HepG2 (cell line): ENCODE data around the gene SYCE3. TPM values are rescaled to one million over a fixed set of nuclear protein-coding genes. Genes with fewer than 3 reads are reported as not detected.

Experiments
- ADNP ChIP-seq: sonication (generic); formaldehyde crosslinking; IDR thresholded peaks from 2 replicates; pipeline ENCODE4 v1.4.0; 2020; ENCODE audit warnings: missing genetic modification reagents
- CC2D1A ChIP-seq: sonication (generic); formaldehyde crosslinking; IDR thresholded peaks from 2 replicates; pipeline ENCODE4 v1.8.1; 2023; ENCODE audit warnings: mild to moderate bottlenecking, missing genetic modification reagents
- ELF1 ChIP-seq: sonication (generic); formaldehyde crosslinking; IDR thresholded peaks from 2 replicates; pipeline ENCODE4 v1.4.0; 2020; ENCODE audit warnings: missing genetic modification reagents
- HMG20B ChIP-seq: conservative IDR thresholded peaks from 2 replicates; pipeline ENCODE4 v1.6.1; 2016; ENCODE audit warnings: missing genetic modification reagents, missing compliant biosample characterization
- HMGXB4 ChIP-seq, 2 experiments: sonication (generic) in 1 of 2; formaldehyde crosslinking in 1 of 2; IDR thresholded peaks; 2 replicates each; pipeline versions ENCODE4 v1.4.0 to v1.6.1; 2018 to 2020; ENCODE audit warnings: missing genetic modification reagents in 2 of 2, borderline replicate concordance in 1 of 2, low read depth in 1 of 2, mild to moderate bottlenecking in 1 of 2, missing biosample characterization in 1 of 2
- HNRNPUL1 ChIP-seq: fragments of 200-400 bp; formaldehyde crosslinking; IDR thresholded peaks from 2 replicates; pipeline ENCODE4 v1.6.1; 2017; ENCODE audit warnings: low read depth, mild to moderate bottlenecking, low read length, moderate library complexity
- KMT2A ChIP-seq: sonication (generic); formaldehyde crosslinking; IDR thresholded peaks from 2 replicates; pipeline ENCODE4 v1.4.0; 2020; ENCODE audit warnings: missing genetic modification reagents
- MAFF ChIP-seq: IDR thresholded peaks from 2 replicates; pipeline ENCODE4 v1.6.1; 2011; ENCODE audit warnings: low read depth, low read length, improper control_type of control experiment
- MBD4 ChIP-seq: IDR thresholded peaks from 2 replicates; pipeline ENCODE4 v1.6.1; 2012; ENCODE audit warnings: low read length, inconsistent platforms, borderline replicate concordance
- MBNL3 ChIP-seq: fragments of 250-450 bp; sonication (Bioruptor Pico); conservative IDR thresholded peaks from 2 replicates; pipeline ENCODE4 v1.8.0; 2022; ENCODE audit warnings: mild to moderate bottlenecking, inconsistent platforms
- MEIS2 ChIP-seq: sonication (generic); formaldehyde crosslinking; IDR thresholded peaks from 2 replicates; pipeline ENCODE4 v1.9.0; 2021; ENCODE audit warnings: mild to moderate bottlenecking, missing genetic modification reagents
- NFRKB ChIP-seq: fragments of 450-650 bp; IDR thresholded peaks from 2 replicates; pipeline ENCODE4 v1.6.1; 2017
- PCBP2 ChIP-seq: fragments of 200-400 bp; formaldehyde crosslinking; optimal IDR thresholded peaks from 2 replicates; pipeline ENCODE3; 2018; ENCODE audit warnings: low read length, low read depth; ENCODE audit not compliant: poor library complexity, severe bottlenecking
- PHF21A ChIP-seq: sonication (generic); formaldehyde crosslinking; IDR thresholded peaks from 2 replicates; pipeline ENCODE4 v1.5.0; 2020; ENCODE audit warnings: mild to moderate bottlenecking, missing genetic modification reagents
- RCOR2 ChIP-seq: IDR thresholded peaks from 2 replicates; pipeline ENCODE4 v1.6.1; 2016; ENCODE audit warnings: missing biosample characterization, missing genetic modification reagents
- REXO4 ChIP-seq: sonication (generic); formaldehyde crosslinking; IDR thresholded peaks from 2 replicates; pipeline ENCODE4 v1.8.0; 2022; ENCODE audit warnings: missing genetic modification reagents, mild to moderate bottlenecking, borderline replicate concordance
- SRSF1 ChIP-seq: fragments of 200-400 bp; formaldehyde crosslinking; optimal IDR thresholded peaks from 2 replicates; pipeline ENCODE3; 2017; ENCODE audit warnings: mild to moderate bottlenecking, low read depth, low read length, moderate library complexity
- STAT5B ChIP-seq: sonication (generic); formaldehyde crosslinking; IDR thresholded peaks from 2 replicates; pipeline ENCODE4 v1.4.0; 2020; ENCODE audit warnings: missing genetic modification reagents
- TP53 ChIP-seq: sonication (generic); formaldehyde crosslinking; conservative IDR thresholded peaks from 2 replicates; pipeline ENCODE4 v1.4.0; 2020; ENCODE audit warnings: missing genetic modification reagents
- U2AF2 ChIP-seq: fragments of 200-400 bp; formaldehyde crosslinking; IDR thresholded peaks from 2 replicates; pipeline ENCODE4 v1.6.1; 2017; ENCODE audit warnings: low read depth, mild to moderate bottlenecking, low read length
- ZBTB26 ChIP-seq: IDR thresholded peaks from 2 replicates; pipeline ENCODE4 v1.6.1; 2016; ENCODE audit warnings: missing compliant biosample characterization, missing genetic modification reagents, borderline replicate concordance
- ZNF121 ChIP-seq: sonication (generic); formaldehyde crosslinking; IDR thresholded peaks from 2 replicates; pipeline ENCODE4 v1.5.0; 2020; ENCODE audit warnings: mild to moderate bottlenecking, missing genetic modification reagents
- ZNF18 ChIP-seq: sonication (generic); formaldehyde crosslinking; IDR thresholded peaks from 2 replicates; pipeline ENCODE4 v1.8.0; 2022; ENCODE audit warnings: mild to moderate bottlenecking, missing genetic modification reagents; ENCODE audit not compliant: insufficient replicate concordance
- ZNF20 ChIP-seq: sonication (generic); formaldehyde crosslinking; IDR thresholded peaks from 2 replicates; pipeline ENCODE4 v1.4.0; 2020; ENCODE audit warnings: mild to moderate bottlenecking, moderate library complexity, missing genetic modification reagents
- ZNF251 ChIP-seq: sonication (generic); formaldehyde crosslinking; IDR thresholded peaks from 2 replicates; pipeline ENCODE4 v1.9.0; 2021; ENCODE audit warnings: mild to moderate bottlenecking, missing genetic modification reagents
- ZNF350 ChIP-seq: sonication (generic); formaldehyde crosslinking; IDR thresholded peaks from 2 replicates; pipeline ENCODE4 v1.4.0; 2020; ENCODE audit warnings: mild to moderate bottlenecking, low read depth, missing genetic modification reagents, borderline replicate concordance
- ZNF558 ChIP-seq: sonication (generic); formaldehyde crosslinking; IDR thresholded peaks from 2 replicates; pipeline ENCODE4 v1.9.0; 2022; ENCODE audit warnings: mild to moderate bottlenecking, missing genetic modification reagents, borderline replicate concordance
- ZNF577 ChIP-seq: sonication (generic); formaldehyde crosslinking; IDR thresholded peaks from 2 replicates; pipeline ENCODE4 v1.4.0; 2020; ENCODE audit warnings: mild to moderate bottlenecking, low read depth, missing genetic modification reagents, borderline replicate concordance
- ZNF709 ChIP-seq: sonication (generic); formaldehyde crosslinking; IDR thresholded peaks from 2 replicates; pipeline ENCODE4 v1.5.0; 2020; ENCODE audit warnings: mild to moderate bottlenecking, missing genetic modification reagents
- ZNF761 ChIP-seq: sonication (generic); formaldehyde crosslinking; conservative IDR thresholded peaks from 2 replicates; pipeline ENCODE4 v1.4.0; 2020; ENCODE audit warnings: mild to moderate bottlenecking, missing genetic modification reagents
- polyA plus RNA-seq, 8 experiments: library from polyadenylated mRNA; depleted of rRNA in 3 of 8; stranded (reverse) in 7 of 8; unstranded in 1 of 8; fragments of >200 nt; fragmentation: Illumina TruSeq in 4 of 8; extraction: Trizol in 4 of 8; gene quantifications; 2 replicates each; pipeline versions ENCODE4 v1.2.1 to v1.2.3, GENCODE V29; 2011 to 2016; ENCODE audit warnings: low read depth in 4 of 8, missing spikeins in 1 of 8, mixed read lengths in 1 of 8; ENCODE audit not compliant: insufficient read depth in 1 of 8
- total RNA-seq, 5 experiments: library from RNA; depleted of rRNA; stranded (reverse); fragments of >200 nt; fragmentation: Illumina TruSeq; extraction: Trizol; gene quantifications; 2 replicates each; pipeline ENCODE4 v1.2.3, GENCODE V29; 2016; ENCODE audit warnings: low read depth in 1 of 5

SYCE3 gene
- total and polyA plus RNA-seq, 2 of the 13 experiments (the other 11 are each of a cell fraction or from before 2014, with no cell fraction given) = not detected

DNA sequence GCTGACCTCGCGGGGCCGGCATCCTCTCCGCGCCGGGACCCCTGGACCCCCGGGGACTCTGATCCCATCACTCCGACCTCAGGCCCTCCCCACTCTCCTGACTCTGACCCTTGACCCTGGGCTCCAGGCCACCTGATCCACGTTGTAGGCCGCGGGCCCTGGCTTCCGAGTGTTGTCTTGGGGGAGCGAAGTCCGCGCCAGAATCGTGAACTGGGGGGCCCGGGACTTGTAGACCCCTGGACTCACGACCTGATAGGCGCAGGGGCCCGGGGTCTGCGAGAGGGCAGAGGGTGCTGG is 32.2 kb downstream of the SYCE3 start (continued):
- TF ChIP-seq MBD4 (no peak), ZNF20 (CRISPR knock-in tag) (0 out of 2 replicates have a peak, but pooled peaks have one; percentile 45), ADNP (CRISPR knock-in tag) (no peak), NFRKB (no peak), CC2D1A (CRISPR knock-in tag) (no peak), TP53 (no peak), REXO4 (CRISPR knock-in tag) (no peak), HNRNPUL1 (no peak), RCOR2 (CRISPR knock-in tag) (no peak), ZNF761 (CRISPR knock-in tag) (peak; percentile 77; the same call in 1 of the 2 replicates), ZNF350 (peak; percentile 72; the same call in 1 of the 2 replicates), U2AF2 (no peak), ZBTB26 (no peak), PCBP2 (no peak), MEIS2 (CRISPR knock-in tag) (no peak), PHF21A (peak; percentile 71; the same call in 1 of the 2 replicates), ZNF558 (no peak), HMGXB4 (CRISPR knock-in tag; IDR thresholded peaks at IDR 0.05; ENCODE audit: borderline replicate concordance in 1 of 2, low read depth in 1 of 2) (peak; percentile 38 to 72; a peak in 3 of 4 replicates), MAFF (no peak), ELF1 (CRISPR knock-in tag) (0 out of 2 replicates have a peak, but pooled peaks have one; percentile 7), ZNF121 (CRISPR knock-in tag) (no peak), ZNF709 (CRISPR knock-in tag) (no peak), MBNL3 (CRISPR knock-in tag) (no peak), ZNF577 (CRISPR knock-in tag) (no peak), ZNF251 (CRISPR knock-in tag) (no peak), KMT2A (CRISPR knock-in tag) (peak; percentile 45; the same call in 1 of the 2 replicates), SRSF1 (peak; percentile 82), ZNF18 (no peak), STAT5B (CRISPR knock-in tag) (0 out of 2 replicates have a peak, but pooled peaks have one; percentile 10), HMG20B (CRISPR knock-in tag) (no peak)
